AG09319 (cell line): ENCODE measurements around the gene ZFYVE16.
A peak's percentile ranks its signal among the peaks of the same experiment; 100 is the strongest.
"Not testable (repeated sequence)": the region's sequence is repeated elsewhere in the genome, so short reads cannot be mapped to it uniquely, and the experiment has no call there.

Experiments
- DNase-seq: peaks from one replicate; pipeline ENCODE4 v3.0.0-alpha.2; 2010; ENCODE audit warnings: low read depth; ENCODE audit errors: extremely low read depth
- TF ChIP-seq, protein P1 (sequence below): IDR thresholded peaks from 2 replicates; pipeline ENCODE4 v1.5.1; 2011; ENCODE audit warnings: low read depth, mild to moderate bottlenecking, inconsistent platforms, low read length, moderate library complexity

The ZFYVE16 gene

GRCh38 chr5:80481019-80481893, 73.4 kb downstream of the ZFYVE16 start:
- peak; percentile 36 for DNase-seq
- TF ChIP-seq, protein P1, sequence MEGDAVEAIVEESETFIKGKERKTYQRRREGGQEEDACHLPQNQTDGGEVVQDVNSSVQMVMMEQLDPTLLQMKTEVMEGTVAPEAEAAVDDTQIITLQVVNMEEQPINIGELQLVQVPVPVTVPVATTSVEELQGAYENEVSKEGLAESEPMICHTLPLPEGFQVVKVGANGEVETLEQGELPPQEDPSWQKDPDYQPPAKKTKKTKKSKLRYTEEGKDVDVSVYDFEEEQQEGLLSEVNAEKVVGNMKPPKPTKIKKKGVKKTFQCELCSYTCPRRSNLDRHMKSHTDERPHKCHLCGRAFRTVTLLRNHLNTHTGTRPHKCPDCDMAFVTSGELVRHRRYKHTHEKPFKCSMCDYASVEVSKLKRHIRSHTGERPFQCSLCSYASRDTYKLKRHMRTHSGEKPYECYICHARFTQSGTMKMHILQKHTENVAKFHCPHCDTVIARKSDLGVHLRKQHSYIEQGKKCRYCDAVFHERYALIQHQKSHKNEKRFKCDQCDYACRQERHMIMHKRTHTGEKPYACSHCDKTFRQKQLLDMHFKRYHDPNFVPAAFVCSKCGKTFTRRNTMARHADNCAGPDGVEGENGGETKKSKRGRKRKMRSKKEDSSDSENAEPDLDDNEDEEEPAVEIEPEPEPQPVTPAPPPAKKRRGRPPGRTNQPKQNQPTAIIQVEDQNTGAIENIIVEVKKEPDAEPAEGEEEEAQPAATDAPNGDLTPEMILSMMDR: peak; percentile 82

DNA sequence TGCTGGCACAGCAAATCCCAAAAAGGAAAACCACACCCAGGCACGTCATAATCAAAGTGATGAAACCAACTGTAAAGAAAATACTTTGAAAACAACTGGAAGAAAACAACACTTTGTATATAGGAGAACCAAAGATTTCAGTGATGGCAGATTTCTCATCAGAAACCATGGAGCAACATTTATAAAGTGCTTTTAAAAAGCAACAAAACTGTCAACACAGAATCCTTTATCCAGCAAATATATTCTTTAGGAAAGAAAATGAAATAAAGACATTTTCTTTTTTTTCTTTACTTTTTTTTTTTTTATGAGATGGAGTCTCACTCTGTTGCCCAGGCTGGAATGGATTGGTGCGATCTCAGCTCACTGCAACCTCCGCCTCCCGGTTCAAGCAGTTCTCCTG, 74.7 kb downstream of the ZFYVE16 start:
- TF ChIP-seq, protein P1: no peak
- DNase-seq: no peak

- no peak for DNase-seq
- TF ChIP-seq, protein P1: no peak
These were observed 75.9 kb downstream of the ZFYVE16 start for GRCh38 chr5:80483636-80484232.

DNA sequence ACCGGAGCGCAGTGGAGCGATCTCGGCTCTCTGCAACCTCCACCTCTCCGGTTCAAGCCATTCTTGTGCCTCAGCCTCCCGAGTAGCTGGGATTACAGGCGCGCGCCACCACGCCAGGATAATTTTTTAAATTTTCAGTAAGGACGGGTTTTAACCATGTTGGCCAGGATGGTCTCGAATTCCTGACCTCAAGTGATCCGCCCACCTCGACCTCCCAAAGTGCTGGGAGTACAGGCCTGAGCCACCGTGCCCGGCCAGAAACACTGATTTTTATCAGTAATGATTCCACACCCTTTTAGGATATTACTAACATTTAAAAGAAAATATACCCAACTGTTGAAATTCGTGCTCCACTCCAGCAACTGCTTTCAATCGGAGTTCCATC, 79.6 kb downstream of the ZFYVE16 start:
- TF ChIP-seq, protein P1: no peak
- DNase-seq: no peak

GRCh38 chr5:80487829-80488721, 80.2 kb downstream of the ZFYVE16 start, which contains the start of gene FAM151B:
Gene FAM151B, plus strand, starts transcription at chr5:80488100. Its CDS starts 24 bp downstream, at chr5:80488124.
- TF ChIP-seq, protein P1: peak; percentile 38
- peak; percentile 51 for DNase-seq

- DNase-seq: no peak
- TF ChIP-seq, protein P1: no peak
These were observed 83.4 kb downstream of the ZFYVE16 start for GRCh38 chr5:80491296-80491695.

GRCh38 chr5:80492741-80493140, 84.9 kb downstream of the ZFYVE16 start:
- TF ChIP-seq, protein P1: no peak
- DNase-seq: no peak

- not testable (repeated sequence) for DNase-seq
These were observed 85.6 kb downstream of the ZFYVE16 start for GRCh38 chr5:80493443-80493842.
